ELR (cell line): Measurements from ENCODE around the gene FAM216B.
A peak's percentile ranks its signal among the peaks of the same experiment; 100 is the strongest.
"Not testable (repeated sequence)": the region's sequence is repeated elsewhere in the genome, so short reads cannot be mapped to it uniquely, and the experiment has no call there.

Experiments
- DNase-seq: peaks from one replicate; pipeline ENCODE4 v3.0.0-alpha.2; 2015; ENCODE audit warnings: low read depth

FAM216B gene

DNA sequence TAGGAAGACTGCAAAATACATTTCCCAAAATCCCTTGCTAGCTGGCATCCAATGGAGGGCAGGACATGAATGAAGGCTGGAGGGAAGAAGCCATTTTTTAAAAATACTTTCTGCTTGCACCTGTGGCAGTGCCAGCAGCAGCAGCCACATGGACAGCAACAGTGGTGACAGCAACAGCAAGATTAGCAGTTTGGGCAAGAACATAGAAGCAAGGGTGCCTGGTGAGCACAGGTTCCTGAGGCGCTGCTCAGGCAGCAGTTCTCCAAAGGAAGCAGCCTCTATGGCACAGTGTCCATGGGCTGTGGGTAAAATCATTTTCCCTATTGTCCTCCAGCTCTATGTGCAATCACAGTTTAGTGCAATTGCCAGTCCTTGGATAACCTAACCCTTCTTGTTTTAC, 1.3 kb upstream of the FAM216B start:
- no peak for DNase-seq

DNA sequence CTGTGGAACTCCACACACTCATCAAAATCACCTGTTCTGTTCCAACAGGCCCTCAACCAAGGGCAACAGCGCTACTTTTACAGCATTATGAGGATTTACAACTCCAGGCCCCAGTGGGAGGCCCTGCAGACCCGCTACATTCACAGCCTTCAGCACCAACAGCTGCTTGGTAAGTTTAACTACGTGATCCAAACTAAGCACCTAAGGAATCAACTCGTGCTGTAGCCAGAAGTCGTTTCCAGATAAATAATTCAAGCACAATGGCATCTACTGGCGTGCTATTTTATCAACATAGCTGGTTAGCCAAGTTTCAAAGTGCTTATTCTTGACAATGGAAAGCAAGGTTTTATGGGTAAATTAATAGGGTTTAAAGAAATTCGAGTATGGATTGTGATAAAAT, 5.3 kb downstream of the FAM216B start:
- no peak for DNase-seq

DNA sequence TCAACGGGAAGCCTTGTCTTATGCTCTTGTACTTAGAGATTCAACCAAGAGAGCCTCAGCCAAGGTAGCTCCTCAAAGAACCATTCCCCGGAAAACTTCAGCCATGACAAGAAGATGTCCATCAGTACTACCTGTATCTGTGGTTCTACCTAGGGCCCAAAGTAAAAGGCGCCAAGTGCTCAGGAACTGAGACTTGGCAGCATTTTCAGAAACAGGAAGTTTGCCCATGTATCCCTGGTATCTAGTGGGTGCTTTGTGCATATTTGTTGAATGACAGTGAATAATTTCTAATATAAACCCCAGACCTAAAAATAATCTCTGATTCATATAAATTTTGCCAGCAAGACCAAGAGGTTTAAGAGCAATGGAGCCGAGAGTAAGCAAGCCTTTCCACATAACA, 7.2 kb downstream of the FAM216B start:
- peak; percentile 3 for DNase-seq

DNA sequence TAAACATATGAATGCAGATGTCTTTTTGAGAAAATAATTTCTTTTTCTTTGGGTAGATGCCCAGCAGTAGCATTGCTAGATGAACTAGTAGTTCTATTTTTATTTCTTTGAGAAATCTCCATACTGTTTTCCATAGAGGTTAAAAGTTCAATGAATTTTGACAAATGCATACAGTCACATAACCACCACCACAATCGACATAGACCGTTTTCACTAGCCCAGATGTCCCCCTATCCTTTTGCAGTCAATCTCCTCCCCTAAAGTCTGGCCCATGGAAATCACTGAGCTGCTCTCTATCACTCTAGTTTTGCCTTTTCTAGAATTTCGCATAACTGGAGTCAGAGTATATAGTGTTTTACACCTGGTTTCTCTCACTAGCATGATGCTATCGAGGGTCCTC, 10.8 kb downstream of the FAM216B start:
- DNase-seq: no peak

DNA sequence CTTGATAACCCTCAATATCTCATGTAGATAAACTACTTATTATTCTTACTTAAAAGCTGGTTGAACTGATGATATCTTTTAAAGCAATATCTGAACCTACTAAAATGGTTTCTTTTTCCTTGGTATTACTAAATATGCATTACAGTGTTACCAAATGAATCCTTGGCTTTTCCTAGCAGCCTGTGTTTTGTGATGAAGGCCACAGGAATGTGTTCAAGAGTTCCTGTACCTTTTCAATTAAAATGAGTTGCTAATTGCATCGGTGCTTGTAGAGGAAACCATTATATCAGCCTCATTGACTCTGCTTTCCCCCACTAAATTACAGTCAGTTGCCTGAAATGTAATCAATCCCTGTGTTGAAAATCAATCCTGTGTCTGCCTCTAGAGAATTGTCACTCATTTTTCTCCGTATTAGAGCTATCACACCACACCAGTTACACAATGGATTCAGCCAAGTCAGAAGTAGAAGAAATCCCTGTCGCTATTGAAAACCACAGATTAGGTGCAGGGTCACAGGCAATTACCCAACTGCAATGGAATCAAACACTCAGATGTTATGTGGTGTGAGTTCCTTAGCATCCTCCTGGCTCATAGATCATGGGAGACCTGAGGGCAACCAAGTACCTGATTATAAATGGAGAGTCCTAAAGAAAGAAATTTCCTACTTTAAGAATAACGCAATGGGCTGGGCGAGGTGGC, 13.3 kb downstream of the FAM216B start:
- no peak for DNase-seq

DNA sequence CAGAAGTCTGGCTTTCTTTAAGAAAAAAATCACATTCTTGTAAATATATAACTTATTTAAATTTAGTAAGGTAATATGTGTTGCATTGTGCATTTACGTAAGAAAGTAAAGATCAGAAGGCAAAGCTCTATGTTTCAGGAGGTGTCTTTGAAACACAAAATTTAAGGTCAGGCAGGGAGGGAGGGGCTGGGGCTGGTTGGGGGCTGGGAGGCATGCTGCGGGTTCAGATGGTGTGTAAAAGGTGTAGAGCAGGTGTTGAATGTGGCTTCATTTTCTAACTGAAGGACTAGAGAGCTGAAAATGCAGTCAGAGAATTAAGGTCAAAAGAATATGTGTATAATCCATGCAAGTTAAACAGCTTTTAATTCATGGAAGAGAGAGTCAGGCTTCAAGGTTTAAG, 14.3 kb downstream of the FAM216B start:
- DNase-seq: no peak

DNA sequence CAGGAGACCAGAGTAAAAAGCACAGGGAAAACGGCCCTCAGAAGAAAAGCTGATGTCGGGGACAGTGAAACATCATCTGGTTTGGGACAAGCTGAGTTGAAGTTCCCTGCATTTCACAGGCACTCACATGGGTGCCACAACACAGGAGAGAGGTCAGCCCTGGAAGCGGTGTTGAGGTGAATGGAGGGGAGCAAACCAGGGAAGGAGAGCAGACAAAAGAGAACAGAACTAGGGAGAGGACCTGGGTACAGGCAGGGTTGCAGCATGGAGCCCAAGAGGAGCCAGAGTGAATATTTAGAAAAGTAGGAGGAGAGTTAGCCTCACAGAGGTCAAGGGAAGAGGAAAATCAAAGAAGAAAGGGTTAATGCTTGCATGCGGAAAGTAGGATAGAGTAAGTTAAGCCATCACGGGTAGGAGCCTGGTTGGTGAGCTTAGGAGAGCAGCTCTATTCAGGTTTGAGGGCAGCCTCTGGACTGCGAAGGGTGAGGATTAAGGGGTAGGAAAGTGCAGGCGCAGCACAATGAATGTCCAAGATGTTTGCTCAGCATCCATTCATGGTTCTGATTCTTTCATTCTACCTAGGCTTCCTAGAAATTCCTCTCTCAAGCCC, 15.5 kb downstream of the FAM216B start:
- DNase-seq: no peak

DNA sequence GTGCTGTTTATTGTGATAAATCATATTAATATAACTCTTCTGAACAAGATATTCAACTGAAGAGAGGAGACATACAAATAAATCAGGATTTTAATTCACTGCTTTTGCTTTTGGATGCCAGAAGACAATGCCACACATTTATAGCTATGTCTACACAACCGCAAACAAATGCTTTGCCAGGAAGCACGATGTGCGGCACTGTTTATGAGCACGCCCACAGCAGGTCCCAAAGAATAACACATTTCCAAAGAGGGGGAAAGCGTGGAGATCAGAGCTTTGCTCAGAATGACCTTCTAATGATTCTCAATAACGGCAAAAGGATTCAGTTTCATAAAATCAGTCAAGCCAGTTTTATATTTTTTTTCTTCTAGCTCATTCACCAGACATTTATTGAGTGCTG, 16.7 kb downstream of the FAM216B start:
- DNase-seq: no peak

DNA sequence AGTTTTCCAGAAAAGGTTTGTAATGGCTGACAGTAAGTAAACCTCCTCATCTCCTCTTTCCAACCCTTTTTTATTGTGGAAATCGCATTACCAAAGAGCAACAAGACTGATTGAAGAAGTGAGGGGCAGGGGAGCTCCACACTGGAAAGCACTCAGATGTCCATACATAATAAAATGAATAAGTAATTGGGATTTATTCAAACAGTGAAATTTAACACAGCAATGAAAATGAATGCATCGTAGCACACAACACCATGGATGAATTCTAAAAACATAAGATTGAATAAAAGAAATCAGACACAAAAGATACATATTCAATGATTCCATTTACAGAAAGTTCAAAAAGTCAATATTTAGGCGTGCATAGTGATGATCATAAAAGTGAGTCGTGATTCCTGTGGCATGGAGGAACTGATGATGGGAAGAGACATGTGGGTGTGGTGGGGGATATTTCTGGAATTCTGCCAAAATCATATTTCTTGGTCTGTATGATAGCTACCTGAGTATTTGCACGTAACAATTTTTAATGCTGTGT, 18.8 kb downstream of the FAM216B start:
- peak; percentile 8 for DNase-seq

DNA sequence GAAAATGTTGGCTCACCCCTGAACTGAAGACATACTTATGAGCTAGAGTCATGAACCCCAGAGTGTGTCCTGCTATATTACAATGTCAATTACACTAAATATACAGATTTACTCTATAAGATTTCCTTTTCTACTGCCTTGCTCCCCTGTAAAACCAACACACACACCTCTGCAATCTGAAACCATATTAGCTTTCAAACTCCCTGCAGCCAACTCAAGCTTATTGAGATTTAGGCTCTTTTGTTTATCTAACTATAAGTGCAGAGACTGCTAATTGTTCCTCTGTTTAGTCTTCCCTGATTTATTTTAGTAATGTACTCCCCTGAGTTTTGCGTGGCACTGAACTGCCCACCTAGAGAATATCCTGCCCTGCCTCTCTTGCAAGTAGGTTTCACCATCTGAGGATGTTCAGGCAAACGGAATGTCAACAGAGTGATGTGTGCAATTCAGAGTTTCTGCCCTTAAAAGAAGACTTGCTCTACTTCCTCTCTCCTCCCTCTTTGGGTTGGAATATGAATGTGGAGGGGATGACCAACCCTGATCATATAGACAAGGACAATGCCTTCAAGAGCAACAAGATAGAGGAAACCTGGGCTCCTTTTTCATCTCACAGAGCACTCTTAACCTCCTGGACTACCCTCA, 22.3 kb downstream of the FAM216B start:
- DNase-seq: peak; percentile 42

DNA sequence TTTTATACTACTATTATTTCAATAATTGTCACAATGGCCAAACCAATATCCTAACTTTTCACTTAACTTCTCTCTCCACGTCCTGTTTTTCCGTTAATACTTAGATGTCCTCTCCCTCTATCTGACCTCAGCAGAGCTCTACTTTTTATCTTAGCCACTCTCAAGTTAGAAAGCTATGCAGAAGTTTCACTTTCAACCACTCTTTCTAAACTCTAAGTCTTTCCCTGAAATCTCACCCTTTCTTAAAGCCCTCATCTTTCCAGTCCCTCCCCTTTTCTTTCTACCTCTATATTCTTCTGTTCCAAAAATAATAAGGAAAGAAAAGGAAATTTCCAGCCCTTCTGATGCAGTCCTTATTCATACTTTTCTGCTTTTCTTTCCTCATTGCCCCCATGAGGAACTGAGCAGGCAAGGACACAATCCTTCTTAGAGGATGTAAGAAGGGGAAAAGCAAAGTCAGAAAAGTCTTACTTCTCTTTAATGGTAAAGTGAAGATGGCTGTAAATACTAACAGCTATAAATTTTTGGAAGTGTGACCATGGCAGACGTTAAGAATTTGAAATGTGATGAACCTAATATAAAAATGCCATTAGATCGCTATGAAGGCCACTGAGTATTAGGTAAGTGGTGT, 23.0 kb downstream of the FAM216B start:
- DNase-seq: no peak

DNA sequence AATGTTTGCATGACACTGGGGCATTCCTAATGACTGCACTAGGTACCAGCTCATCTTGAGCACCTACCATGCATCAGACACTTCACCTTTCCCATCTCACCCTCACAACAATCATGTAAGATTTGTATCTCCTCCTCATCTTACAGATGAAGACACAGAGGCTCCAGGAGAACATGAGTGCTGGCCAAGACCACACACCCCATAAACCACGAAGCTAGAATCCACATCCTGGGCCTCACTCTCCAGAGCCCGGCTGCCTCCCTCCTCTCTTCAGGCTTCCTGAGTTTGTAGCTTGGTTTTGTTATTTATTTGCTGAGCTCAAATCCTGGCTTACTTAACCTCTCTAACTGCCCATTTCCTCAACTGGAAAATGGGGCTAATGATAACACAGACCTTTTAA, 25.9 kb downstream of the FAM216B start:
- peak; percentile 25 for DNase-seq

DNA sequence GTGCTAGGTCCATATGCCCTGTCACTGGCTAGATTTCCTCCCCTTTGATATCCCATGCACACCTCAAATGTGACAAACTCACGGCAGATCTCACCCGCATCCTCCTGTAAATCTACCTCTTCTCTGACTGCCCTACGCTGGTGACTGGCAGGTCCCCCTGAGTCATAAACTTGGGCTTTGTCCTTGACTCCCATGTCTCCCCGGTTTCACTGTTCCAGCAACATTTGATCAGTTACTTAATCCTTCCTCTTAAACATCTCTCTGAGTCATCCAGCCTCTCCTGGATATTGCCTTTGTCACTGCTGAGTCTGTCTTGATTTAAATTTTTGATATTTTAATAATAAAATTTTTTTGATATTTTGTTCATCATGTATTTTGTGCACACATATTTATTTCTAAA, 26.5 kb downstream of the FAM216B start:
- DNase-seq: peak; percentile 87

DNA sequence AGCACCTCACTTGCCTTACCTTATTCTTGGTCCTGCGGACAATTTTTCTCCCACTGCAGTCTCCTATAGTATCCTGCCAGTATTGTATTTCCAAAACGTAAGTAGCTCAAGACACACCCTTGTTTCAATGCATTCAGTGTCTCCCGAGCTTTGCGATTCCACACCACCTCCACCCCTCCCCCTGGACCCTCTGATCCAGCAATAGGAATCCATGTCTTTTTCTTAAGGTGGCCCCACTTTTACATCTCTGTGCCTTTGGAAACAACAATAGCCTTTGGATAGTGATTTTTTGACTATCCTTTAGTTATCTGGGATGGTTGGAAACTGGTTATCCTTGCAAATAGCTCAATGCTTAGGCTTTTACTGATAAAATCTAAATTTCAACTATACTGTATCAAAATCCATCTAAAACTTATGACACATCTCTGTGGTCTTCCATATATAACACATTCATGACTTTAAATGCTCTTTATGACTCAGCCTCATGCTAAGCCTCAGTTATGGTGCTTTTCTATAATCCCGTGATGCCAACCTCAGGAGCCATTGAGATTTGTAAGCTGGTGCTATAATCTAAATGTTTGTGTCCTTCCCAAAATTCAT, 27.1 kb downstream of the FAM216B start:
- DNase-seq: peak; percentile 87

DNA sequence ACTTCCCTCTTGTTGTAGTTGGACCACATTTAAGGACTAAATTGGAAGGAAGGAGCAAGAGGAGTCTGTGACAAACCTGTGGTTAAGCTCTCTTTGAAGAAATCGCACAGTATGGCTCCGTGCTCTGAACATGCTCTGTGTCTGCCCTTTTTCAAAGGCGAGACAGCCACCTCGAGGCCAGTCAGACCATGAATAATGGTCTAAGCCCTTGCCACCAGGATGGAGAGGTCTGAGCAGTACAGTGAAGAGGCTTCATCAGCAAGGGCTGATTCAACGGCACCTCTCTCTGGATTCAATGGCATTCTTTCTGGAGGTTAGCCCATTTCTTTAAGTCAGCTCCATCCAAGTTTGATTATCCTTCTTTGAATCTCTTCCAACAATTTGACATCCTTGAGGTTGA, 30.9 kb downstream of the FAM216B start:
- peak; percentile 27 for DNase-seq

DNA sequence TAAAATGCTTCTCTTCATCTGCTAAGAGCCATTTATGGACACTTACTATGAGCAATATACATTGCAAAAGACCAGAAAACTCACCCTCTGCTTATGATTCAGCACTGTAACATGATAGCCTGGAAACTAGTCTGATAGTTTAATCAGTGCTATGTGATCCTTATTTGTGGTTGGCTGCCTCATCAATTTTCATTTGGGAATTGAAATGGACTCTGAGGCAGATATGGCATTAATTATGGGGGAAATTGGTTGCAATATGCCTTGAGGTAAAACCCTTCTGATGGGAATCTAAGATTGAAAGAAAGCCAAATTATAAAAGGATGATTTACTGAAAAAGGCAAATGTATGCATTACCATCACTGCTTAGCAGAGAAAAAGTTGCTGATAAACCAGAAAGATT, 33.5 kb downstream of the FAM216B start:
- DNase-seq: peak; percentile 85

DNA sequence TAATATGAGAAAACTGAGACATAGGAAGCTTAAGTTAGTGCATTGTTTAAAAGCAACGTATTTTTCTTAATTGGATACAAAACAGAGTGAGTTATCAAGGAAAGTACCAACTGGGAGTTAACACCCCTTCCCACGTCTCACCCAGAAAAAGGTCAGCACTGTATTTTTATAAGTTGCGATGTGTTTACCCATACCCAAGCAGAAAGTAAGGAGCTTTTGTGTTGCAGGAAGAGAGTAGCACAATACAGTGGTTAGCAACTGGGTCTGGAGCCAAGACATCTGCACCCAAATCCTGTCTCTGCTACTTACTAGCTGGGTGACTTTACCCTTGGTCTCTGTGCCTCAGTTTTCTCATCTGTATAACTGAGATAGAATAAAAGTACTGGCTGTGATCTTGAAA, 34.3 kb downstream of the FAM216B start:
- no peak for DNase-seq

DNA sequence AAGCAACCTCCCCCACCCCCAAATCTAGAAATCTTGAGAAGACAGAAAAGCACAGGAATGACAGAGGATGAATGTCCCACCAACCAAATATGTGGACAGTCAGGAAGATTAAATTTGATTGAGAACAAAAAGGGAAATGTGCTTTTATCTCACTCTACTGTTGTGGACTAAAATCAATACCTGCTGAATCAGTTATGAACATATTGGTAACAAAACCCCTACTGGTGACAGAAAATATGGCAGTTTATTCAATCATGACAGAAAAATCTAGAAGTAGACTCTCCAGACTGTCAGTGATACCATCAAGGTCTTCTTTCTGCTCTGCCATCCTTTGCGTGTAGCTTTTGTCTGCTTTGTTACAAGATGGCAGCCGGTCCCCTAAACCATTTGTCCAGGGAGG, 35.2 kb downstream of the FAM216B start:
- peak; percentile 31 for DNase-seq

DNA sequence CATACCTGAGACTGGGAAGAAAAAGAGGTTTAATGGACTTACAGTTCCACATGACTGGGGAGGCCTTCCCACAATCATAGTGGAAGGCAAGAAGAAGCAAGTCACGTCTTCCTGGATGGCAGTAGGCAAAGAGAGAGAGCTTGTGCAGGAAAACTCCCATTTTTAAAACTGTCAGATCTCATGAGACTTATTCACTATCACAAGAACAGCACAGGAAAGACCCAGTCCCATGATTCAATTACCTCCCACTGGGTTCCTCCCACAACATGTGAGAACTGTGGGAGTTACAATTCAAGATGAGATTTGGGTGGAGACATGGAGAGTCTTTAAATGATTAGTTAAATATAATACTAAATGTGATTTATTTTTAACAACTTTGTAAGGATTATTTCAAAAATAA, 38.3 kb downstream of the FAM216B start:
- DNase-seq: not testable (repeated sequence)

DNA sequence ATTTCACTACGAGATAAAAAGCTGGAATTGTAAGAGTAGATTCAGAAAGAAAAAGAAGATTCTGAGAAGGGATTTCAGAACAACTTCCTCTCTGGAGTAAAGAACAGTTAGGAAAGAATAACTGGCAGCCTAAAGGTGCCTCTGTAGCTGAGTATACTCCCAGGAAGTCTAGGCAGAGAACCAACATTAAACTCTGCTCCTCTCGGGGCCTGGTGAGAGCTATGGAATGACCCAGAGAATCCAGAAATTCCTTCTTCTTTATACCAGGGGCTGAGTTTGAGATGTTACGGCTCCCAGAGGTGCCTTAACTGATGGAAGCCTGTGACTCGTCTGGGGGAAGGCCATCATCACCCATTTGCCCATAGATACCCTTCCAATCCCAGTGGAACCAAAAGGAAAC, 39.1 kb downstream of the FAM216B start:
- DNase-seq: no peak

DNA sequence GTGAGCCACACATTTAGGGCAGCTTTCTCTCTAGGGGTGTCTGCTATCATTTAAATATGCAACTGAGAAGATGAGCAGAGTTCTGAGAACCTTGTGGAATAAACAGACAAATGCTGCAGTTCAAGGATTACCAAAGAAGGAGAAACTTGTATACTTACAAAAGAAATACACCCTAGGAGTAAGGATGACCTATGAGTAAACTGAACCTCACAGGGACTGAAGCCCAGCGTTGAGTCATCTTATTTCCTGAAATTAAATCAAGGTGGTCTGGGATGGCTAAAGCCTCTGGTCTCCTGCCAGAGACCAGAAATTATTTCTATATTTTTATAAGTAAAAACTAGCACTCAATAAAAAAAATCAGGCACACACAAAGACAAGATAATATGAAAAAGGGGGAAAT, 40.1 kb downstream of the FAM216B start:
- peak; percentile 74 for DNase-seq

DNA sequence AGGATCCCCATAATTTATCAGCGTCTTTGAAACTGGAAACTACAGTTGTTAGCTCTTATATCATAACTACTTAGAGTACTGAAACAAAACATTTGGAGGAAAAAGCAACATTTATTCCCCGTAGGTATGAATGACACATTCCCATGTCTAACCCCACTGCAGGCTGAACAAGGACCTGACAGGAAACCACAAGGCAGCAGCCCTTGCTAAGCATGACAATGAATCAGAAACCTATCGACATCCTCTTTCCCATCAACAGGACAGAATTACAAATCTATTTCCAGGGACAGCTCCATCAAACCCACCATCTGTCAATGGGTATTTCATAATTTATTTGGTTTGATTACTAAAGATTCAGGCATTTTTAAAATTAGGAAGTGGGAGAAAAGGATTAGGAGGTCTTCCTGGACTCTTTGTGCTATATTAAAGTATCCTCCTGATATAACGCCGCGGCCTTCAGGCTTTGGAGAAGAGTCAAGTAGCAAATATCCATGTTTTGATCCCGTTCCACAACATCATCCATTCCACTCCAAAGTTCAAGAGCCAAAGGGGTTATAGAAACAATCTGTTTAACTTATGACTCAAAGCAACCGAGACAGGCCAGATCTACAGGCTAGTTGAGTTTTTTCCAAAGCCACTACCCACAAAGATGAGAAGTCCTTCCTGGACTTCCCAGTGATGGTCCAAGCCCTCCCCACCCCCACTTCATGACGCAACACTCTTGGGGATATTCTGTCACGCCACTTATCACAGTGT, 51.1 kb downstream of the FAM216B start:
- peak; percentile 91 for DNase-seq
